Measurements from ENCODE around the gene NCOA1. TPM values are rescaled to one million over a fixed set of nuclear protein-coding genes. Genes with fewer than 3 reads are reported as not detected.
A peak's percentile ranks its signal among the peaks of the same experiment; 100 is the strongest.
"Not testable (repeated sequence)": the region's sequence is repeated elsewhere in the genome, so short reads cannot be mapped to it uniquely, and the experiment has no call there.

Gene NCOA1
- total RNA-seq, 5 donors from 2014 or later (not counting 1 experiment from before 2014, with no cell fraction given): 34.7 to 55.5 (median 37.6) TPM

- H3K4me1 ChIP-seq (ENCODE audit: control insufficient read depth in 1 of 2, extremely low read depth in 1 of 2, insufficient read depth in 2 of 2, low read length in 2 of 2); H3K9me3 Mint-ChIP-seq; H3K36me3 Mint-ChIP-seq; ATAC-seq (replicated peaks in 1 of 4); H3K27ac ChIP-seq (ENCODE audit: low read length); H3K9me3 ChIP-seq; H3K27ac Mint-ChIP-seq; POLR2A ChIA-PET; CTCF ChIA-PET; H3K36me3 ChIP-seq (ENCODE audit: control insufficient read depth in 2 of 2, extremely low read depth in 1 of 2, insufficient read depth in 1 of 2, low read length in 1 of 2); H3K27me3 Mint-ChIP-seq; H3K4me3 Mint-ChIP-seq; H3K4me3 ChIP-seq (ENCODE audit: control insufficient read depth in 1 of 2, extremely low read depth in 1 of 2, low read length in 1 of 2); DNase-seq: not testable (repeated sequence)
- WGBS (ENCODE audit: insufficient coverage): no CpG with 5 or more reads among the region's 6 CpGs
- peaks cover 9 to 11% (median 10%) of the 10 kb centered on the region in 3 donors for H3K4me1 Mint-ChIP-seq
- peaks cover 0 to 10% of the 10 kb centered on the region in 2 experiments for H3K27me3 ChIP-seq (replicated peaks in 1 of 2; ENCODE audit: control insufficient read depth in 2 of 2, extremely low read depth in 1 of 2, insufficient read depth in 2 of 2, low read length in 1 of 2)
These were observed 6.4 kb upstream of the NCOA1 start for GRCh38 chr2:24484677-24485076.

- Mint-ChIP-seq H3K4me3 (no peak overlapping the region), H3K9me3 (peaks cover 0 to 1% (median 0%) of the 10 kb centered on the region in 3 donors), H3K27me3 (peaks cover 0 to 5% of the 10 kb centered on the region in 2 donors), H3K4me1 (peaks cover 14 to 16% (median 15%) of the 10 kb centered on the region in 3 donors), H3K27ac (no peak overlapping the region), H3K36me3 (no peaks in the 10 kb centered on the region)
- ChIA-PET POLR2A (no interaction called here), CTCF (no interaction called here)
- H3K4me1 ChIP-seq (ENCODE audit: control insufficient read depth in 1 of 2, extremely low read depth in 1 of 2, insufficient read depth in 2 of 2, low read length in 2 of 2): peaks cover 0 to 9% of the 10 kb centered on the region in 2 experiments
- H3K27me3 ChIP-seq (replicated peaks in 1 of 2; ENCODE audit: control insufficient read depth in 2 of 2, extremely low read depth in 1 of 2, insufficient read depth in 2 of 2, low read length in 1 of 2): peaks cover 0 to 10% of the 10 kb centered on the region in 2 experiments
- no peaks in the 10 kb centered on the region for H3K9me3 ChIP-seq
- DNase-seq: no peak
- WGBS (ENCODE audit: insufficient coverage): no CpG with 5 or more reads among the region's 3 CpGs
- H3K36me3 ChIP-seq (ENCODE audit: control insufficient read depth in 2 of 2, extremely low read depth in 1 of 2, insufficient read depth in 1 of 2, low read length in 1 of 2): no peaks in the 10 kb centered on the region
- no peak for ATAC-seq (replicated peaks in 1 of 4)
- no peak overlapping the region for H3K27ac ChIP-seq (ENCODE audit: low read length)
- H3K4me3 ChIP-seq (ENCODE audit: control insufficient read depth in 1 of 2, extremely low read depth in 1 of 2, low read length in 1 of 2): no peak overlapping the region
These were observed 5.9 kb upstream of the NCOA1 start for GRCh38 chr2:24485197-24485596.

- no peak overlapping the region for H3K27ac Mint-ChIP-seq
- H3K4me1 ChIP-seq (ENCODE audit: control insufficient read depth in 1 of 2, extremely low read depth in 1 of 2, insufficient read depth in 2 of 2, low read length in 2 of 2): peaks cover 0 to 14% of the 10 kb centered on the region in 2 experiments
- ChIA-PET CTCF (interaction anchor here in 1 of 2 donors (0.5 to 1.2 kb wide), 3 partner anchors 8 to 121 kb away, joined by 3 to 5 read pairs (median 3); no protein-coding TSS in a partner anchor), POLR2A (no interaction called here)
- H3K4me1 Mint-ChIP-seq: peaks cover 20 to 22% (median 20%) of the 10 kb centered on the region in 3 donors
- H3K4me3 Mint-ChIP-seq: no peak overlapping the region
- no peak overlapping the region for H3K27ac ChIP-seq (ENCODE audit: low read length)
- WGBS (ENCODE audit: insufficient coverage): no CpG with 5 or more reads among the region's 3 CpGs
- H3K9me3 ChIP-seq: no peaks in the 10 kb centered on the region
- no peaks in the 10 kb centered on the region for H3K36me3 Mint-ChIP-seq
- no peaks in the 10 kb centered on the region for H3K36me3 ChIP-seq (ENCODE audit: control insufficient read depth in 2 of 2, extremely low read depth in 1 of 2, insufficient read depth in 1 of 2, low read length in 1 of 2)
- peaks cover 0 to 10% of the 10 kb centered on the region in 2 experiments for H3K27me3 ChIP-seq (replicated peaks in 1 of 2; ENCODE audit: control insufficient read depth in 2 of 2, extremely low read depth in 1 of 2, insufficient read depth in 2 of 2, low read length in 1 of 2)
- no peak for DNase-seq
- H3K9me3 Mint-ChIP-seq: no peaks in the 10 kb centered on the region
- no peak overlapping the region for H3K4me3 ChIP-seq (ENCODE audit: control insufficient read depth in 1 of 2, extremely low read depth in 1 of 2, low read length in 1 of 2)
- H3K27me3 Mint-ChIP-seq: no peaks in the 10 kb centered on the region
- ATAC-seq (replicated peaks in 1 of 4): no peak
These were observed 4.3 kb upstream of the NCOA1 start for GRCh38 chr2:24486636-24487205.

GRCh38 chr2:24489465-24490180, 1.4 kb upstream of the NCOA1 start:
- peaks cover 46 to 48% (median 47%) of the 10 kb centered on the region in 3 donors for H3K4me1 Mint-ChIP-seq
- peak overlapping the region; percentile 97 for H3K27ac Mint-ChIP-seq
- no peaks in the 10 kb centered on the region for H3K9me3 ChIP-seq
- H3K27ac ChIP-seq (ENCODE audit: low read length): peak overlapping the region; percentile 90
- no peaks in the 10 kb centered on the region for H3K9me3 Mint-ChIP-seq
- peak in 1 of 35 experiments; percentile 20 for DNase-seq
- H3K4me3 ChIP-seq (ENCODE audit: control insufficient read depth in 1 of 2, extremely low read depth in 1 of 2, low read length in 1 of 2): no peak overlapping the region
- peaks cover 12 to 29% of the 10 kb centered on the region in 2 experiments for H3K4me1 ChIP-seq (ENCODE audit: control insufficient read depth in 1 of 2, extremely low read depth in 1 of 2, insufficient read depth in 2 of 2, low read length in 2 of 2)
- H3K36me3 ChIP-seq (ENCODE audit: control insufficient read depth in 2 of 2, extremely low read depth in 1 of 2, insufficient read depth in 1 of 2, low read length in 1 of 2): no peaks in the 10 kb centered on the region
- ChIA-PET CTCF (no interaction called here), POLR2A (no interaction called here)
- peak overlapping the region; percentile 89 to 94 (median 90) for H3K4me3 Mint-ChIP-seq
- ATAC-seq (replicated peaks in 1 of 4): no peak
- H3K27me3 ChIP-seq (replicated peaks in 1 of 2; ENCODE audit: control insufficient read depth in 2 of 2, extremely low read depth in 1 of 2, insufficient read depth in 2 of 2, low read length in 1 of 2): no peaks in the 10 kb centered on the region
- 90% methylated on average over 11 of the region's 14 CpGs for WGBS (ENCODE audit: insufficient coverage)
- H3K36me3 Mint-ChIP-seq: no peaks in the 10 kb centered on the region
- H3K27me3 Mint-ChIP-seq: no peaks in the 10 kb centered on the region

- no peak for ATAC-seq (replicated peaks in 1 of 4)
- no peaks in the 10 kb centered on the region for H3K27me3 ChIP-seq (replicated peaks in 1 of 2; ENCODE audit: control insufficient read depth in 2 of 2, extremely low read depth in 1 of 2, insufficient read depth in 2 of 2, low read length in 1 of 2)
- H3K4me3 Mint-ChIP-seq: peak overlapping the region; percentile 89 to 94 (median 90)
- ChIA-PET CTCF (no interaction called here), POLR2A (interaction anchor here in 1 of 2 donors (0.7 kb wide), 1 partner anchor 29 kb away, joined by 3 read pairs; no protein-coding TSS in a partner anchor)
- H3K36me3 ChIP-seq (ENCODE audit: control insufficient read depth in 2 of 2, extremely low read depth in 1 of 2, insufficient read depth in 1 of 2, low read length in 1 of 2): no peaks in the 10 kb centered on the region
- peak in 2 of 35 experiments; percentile 1 to 3 for DNase-seq
- peaks cover 51 to 52% (median 52%) of the 10 kb centered on the region in 3 donors for H3K4me1 Mint-ChIP-seq
- no peaks in the 10 kb centered on the region for H3K36me3 Mint-ChIP-seq
- peak overlapping the region; percentile 35 to 67 for H3K4me3 ChIP-seq (ENCODE audit: control insufficient read depth in 1 of 2, extremely low read depth in 1 of 2, low read length in 1 of 2)
- no peaks in the 10 kb centered on the region for H3K9me3 Mint-ChIP-seq
- H3K9me3 ChIP-seq: no peaks in the 10 kb centered on the region
- 75% methylated on average over 4 of the region's 12 CpGs for WGBS (ENCODE audit: insufficient coverage)
- peak overlapping the region; percentile 97 for H3K27ac Mint-ChIP-seq
- H3K27ac ChIP-seq (ENCODE audit: low read length): peak overlapping the region; percentile 90
- H3K4me1 ChIP-seq (ENCODE audit: control insufficient read depth in 1 of 2, extremely low read depth in 1 of 2, insufficient read depth in 2 of 2, low read length in 2 of 2): peaks cover 12 to 29% of the 10 kb centered on the region in 2 experiments
- H3K27me3 Mint-ChIP-seq: no peaks in the 10 kb centered on the region
These were observed 819 bp upstream of the NCOA1 start for GRCh38 chr2:24490181-24490689.

- Mint-ChIP-seq H3K4me1 (peaks cover 62 to 66% (median 63%) of the 10 kb centered on the region in 3 donors), H3K36me3 (no peaks in the 10 kb centered on the region), H3K27me3 (no peaks in the 10 kb centered on the region), H3K4me3 (peak overlapping the region; percentile 81 to 94 (median 82)), H3K9me3 (no peaks in the 10 kb centered on the region), H3K27ac (peak overlapping the region; percentile 78 to 79)
- DNase-seq: peak; percentile 24 to 78 (median 53)
- H3K9me3 ChIP-seq: no peaks in the 10 kb centered on the region
- H3K27ac ChIP-seq (ENCODE audit: low read length): peak overlapping the region; percentile 69
- WGBS (ENCODE audit: insufficient coverage): under 1% methylated on average over 72 of the region's 100 CpGs
- H3K4me3 ChIP-seq (ENCODE audit: control insufficient read depth in 1 of 2, extremely low read depth in 1 of 2, low read length in 1 of 2): peak overlapping the region; percentile 64 to 72
- peak; percentile 40 to 56 (median 50) for ATAC-seq (replicated peaks in 1 of 4)
- CTCF ChIA-PET: no interaction called here
- H3K4me1 ChIP-seq (ENCODE audit: control insufficient read depth in 1 of 2, extremely low read depth in 1 of 2, insufficient read depth in 2 of 2, low read length in 2 of 2): peaks cover 20 to 29% of the 10 kb centered on the region in 2 experiments
- no peaks in the 10 kb centered on the region for H3K27me3 ChIP-seq (replicated peaks in 1 of 2; ENCODE audit: control insufficient read depth in 2 of 2, extremely low read depth in 1 of 2, insufficient read depth in 2 of 2, low read length in 1 of 2)
- H3K36me3 ChIP-seq (ENCODE audit: control insufficient read depth in 2 of 2, extremely low read depth in 1 of 2, insufficient read depth in 1 of 2, low read length in 1 of 2): no peaks in the 10 kb centered on the region
- POLR2A ChIA-PET: interaction anchor here (0.7 to 1.4 kb wide), 2 partner anchors 15 to 16 kb away, joined by 3 to 5 read pairs; no protein-coding TSS in a partner anchor
These were observed 727 bp downstream of the NCOA1 start for GRCh38 chr2:24491542-24492420.
